Esophagus mucosa (tissue), 1 donor: Measurements from ENCODE around the gene FRS3. TPM values are rescaled to one million over a fixed set of nuclear protein-coding genes. Genes with fewer than 3 reads are reported as not detected.

Experiments used
- ATAC-seq: fragments of 200-7000 bp; cut with Tn5 transposase; one replicate; pipeline ENCODE4 v1.9.1; 2020
- total RNA-seq: library from RNA; stranded (reverse); gene quantifications from one replicate; pipeline ENCODE4 v1.2.4, GENCODE V29; 2023
- donor health status: DM: yes; HTN: yes; CAD: no.

The FRS3 gene
- total RNA-seq, 1 donor from 2014 or later, result 2.2 TPM

GRCh38 chr6:41728073-41728936, 51.4 kb downstream of the FRS3 start:
- ATAC-seq, result peak; percentile 9

DNA sequence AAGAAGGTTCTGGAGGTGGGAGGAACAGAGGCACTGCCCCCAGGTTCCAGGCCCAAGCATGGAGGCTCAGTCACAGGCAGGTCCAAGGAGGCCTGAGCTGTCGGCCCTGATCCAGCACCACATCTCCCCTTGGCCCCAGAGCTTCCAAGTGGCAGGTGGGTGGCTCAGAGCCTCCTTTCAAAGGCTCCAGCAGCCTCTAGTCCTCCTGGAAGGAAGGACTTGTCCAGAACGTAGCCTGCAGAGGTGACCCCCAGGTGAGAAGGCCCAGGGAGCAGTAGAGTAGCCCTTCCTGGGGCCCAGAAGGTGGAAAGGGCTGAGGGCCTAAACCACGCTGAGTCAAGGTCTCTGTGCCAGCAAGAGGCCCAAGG, 52.0 kb downstream of the FRS3 start:
- no peak for ATAC-seq

DNA sequence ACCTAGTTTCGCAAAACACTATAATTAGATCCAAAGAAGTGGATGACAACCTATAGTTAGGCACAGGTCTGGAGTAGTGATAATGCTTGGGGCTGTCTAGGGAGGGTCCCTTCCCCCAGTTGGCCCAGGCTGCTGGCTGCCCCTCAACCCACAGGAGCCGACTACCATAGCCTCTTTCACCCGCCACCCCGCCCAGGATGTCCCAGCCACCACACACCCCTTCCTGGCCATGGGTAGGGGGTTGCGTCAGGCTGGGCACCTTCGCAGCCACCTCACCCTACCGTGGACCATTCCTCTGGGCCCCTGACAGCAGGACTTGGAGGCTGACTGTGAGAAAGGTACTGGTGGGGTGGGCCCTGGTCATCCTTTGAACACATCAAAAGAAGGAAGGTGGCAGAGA, 52.8 kb downstream of the FRS3 start:
- no peak for ATAC-seq

DNA sequence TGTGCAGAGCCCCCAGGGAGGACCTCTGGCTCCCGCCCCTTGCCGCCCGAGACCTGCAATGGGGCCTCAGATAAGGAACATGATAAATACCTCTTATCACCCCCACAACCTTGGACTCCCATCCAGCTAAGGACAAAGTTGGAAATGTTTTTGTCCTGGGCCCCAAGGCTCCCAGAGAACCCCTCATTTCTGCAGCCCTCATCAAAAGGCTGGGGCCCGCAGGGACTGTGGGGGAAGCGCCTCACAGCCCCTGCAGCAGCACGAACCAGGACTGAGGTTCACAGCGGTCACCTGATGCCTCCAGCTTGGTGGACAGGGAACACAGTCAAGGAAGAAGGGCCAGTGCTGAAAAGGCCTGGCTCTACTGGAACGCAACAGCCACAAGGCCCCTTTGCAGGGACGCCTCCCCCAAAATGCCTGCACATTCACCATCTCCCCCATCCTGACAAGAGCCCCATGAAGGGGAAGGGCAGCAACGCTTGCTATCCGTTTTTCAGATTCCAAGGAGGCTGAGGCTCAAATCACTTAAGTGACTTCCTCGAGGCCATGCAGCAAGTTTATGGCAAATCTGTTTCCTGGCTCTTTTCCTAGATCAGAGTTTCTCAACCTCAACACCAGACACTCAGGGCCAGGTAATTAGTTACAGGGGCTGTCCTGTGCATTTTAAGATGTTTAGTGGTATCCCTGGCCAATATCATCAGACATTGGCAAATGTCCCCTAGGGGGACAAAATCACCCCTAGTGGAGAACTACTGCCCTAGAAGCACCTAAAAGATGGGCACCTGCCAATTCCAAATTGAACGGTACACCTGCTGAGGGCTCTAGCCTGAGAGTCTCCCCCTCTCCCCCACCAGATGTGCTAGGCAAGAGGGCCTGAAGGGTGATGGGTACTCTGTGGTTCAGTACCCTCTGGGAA, 54.9 kb downstream of the FRS3 start:
- ATAC-seq, result no peak

DNA sequence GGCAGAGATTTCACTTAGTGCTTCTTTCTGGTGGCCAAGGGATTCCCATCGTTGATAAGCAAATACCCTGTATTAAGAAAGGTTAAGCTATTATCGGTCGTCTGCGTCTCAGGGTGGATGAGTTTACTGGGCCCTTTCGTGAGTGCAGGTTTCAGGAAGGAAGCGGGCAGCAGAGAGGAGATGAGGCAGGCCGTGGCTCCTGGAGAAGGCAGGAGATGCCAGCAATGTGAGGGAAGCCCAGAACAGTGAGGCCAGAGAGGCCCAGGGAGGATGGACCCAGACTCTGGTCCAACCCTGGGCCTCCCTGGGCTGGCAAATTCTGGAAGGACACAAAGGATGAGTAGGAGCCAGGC, 55.5 kb downstream of the FRS3 start:
- ATAC-seq, result no peak

GRCh38 chr6:41723530-41724227, 56.0 kb downstream of the FRS3 start:
- ATAC-seq, result peak; percentile 92

DNA sequence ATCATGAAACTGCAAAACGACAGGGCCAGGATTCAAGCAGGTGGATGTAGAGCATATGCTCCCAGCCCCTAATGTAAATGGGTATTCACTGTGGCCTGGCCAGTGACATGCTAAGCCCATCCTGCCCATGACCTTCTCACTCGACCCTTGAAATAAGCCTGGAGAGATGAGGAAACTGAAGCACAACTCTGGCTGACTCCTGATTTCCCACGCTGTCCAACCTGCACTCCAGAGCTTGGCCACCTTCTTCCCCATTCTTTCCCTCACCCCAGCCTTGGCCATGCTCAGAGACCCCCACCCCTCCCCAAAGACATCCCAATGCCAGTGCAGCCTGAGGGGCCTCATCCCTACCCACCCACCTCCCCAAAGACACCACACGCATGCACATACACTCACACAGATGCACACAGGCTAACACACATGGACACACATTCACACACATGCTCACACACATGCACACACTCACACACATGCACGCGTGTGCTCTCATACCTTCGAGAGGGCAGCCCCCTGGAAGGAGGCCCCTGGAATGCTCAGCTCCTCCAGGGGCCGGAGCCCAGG, 56.7 kb downstream of the FRS3 start:
- ATAC-seq, result no peak

GRCh38 chr6:41721414-41721813, 58.3 kb downstream of the FRS3 start:
- ATAC-seq, result no peak

- no peak for ATAC-seq
Measured at GRCh38 chr6:41720783-41721182, 58.9 kb downstream of the FRS3 start.

- no peak for ATAC-seq
Measured at GRCh38 chr6:41720262-41720620, 59.5 kb downstream of the FRS3 start.

Other genes with a start within 250 kb of the FRS3 start
- gene FOXP4, start 233.5 kb downstream of the FRS3 start, total RNA-seq, result 12.0 TPM
- gene MDFI, start 141.4 kb downstream of the FRS3 start, total RNA-seq, result 47.1 TPM
- 10.9 TPM for gene TFEB, start 44.3 kb downstream of the FRS3 start, total RNA-seq
- gene PGC, start 32.5 kb downstream of the FRS3 start, total RNA-seq, result not detected
- 2.2 TPM for gene PRICKLE4, start 882 bp upstream of the FRS3 start, total RNA-seq
- 189 TPM for gene TOMM6, start 7.8 kb upstream of the FRS3 start, total RNA-seq
- gene USP49, start 115.5 kb upstream of the FRS3 start, total RNA-seq, result 1.5 TPM
- gene MED20, start 141.2 kb upstream of the FRS3 start, total RNA-seq, result 15.6 TPM
- 16.2 TPM for gene BYSL, start 141.6 kb upstream of the FRS3 start, total RNA-seq
- gene CCND3, start 161.9 kb upstream of the FRS3 start, total RNA-seq, result 32.2 TPM